ENCODE measurements around the gene PRICKLE2.

- no peak for TF ChIP-seq POLR2A (IDR thresholded peaks at IDR 0.05)
- no peak for TF ChIP-seq CTCF (IDR thresholded peaks at IDR 0.05 in 8 of 11, conservative IDR thresholded peaks at IDR 0.05 in 3 of 11)
- no peak for TF ChIP-seq POLR2AphosphoS5 (IDR thresholded peaks at IDR 0.05)
Observed at GRCh38 chr3:64253689-64254088, 28.4 kb upstream of the PRICKLE2 start.

Data from spleen (tissue), 7 donors.